Upper lobe of left lung (tissue), 6 donors: ENCODE results near the gene SFXN5. TPM values are rescaled to one million over a fixed set of nuclear protein-coding genes. Genes with fewer than 3 reads are reported as not detected.
A peak's percentile ranks its signal among the peaks of the same experiment; 100 is the strongest.

ENCODE experiments used
- ATAC-seq, 2 donors: fragments of 200-7000 bp; cut with Tn5 transposase; one replicate each; pipeline ENCODE4 v1.9.1; 2022; ENCODE audit warnings: mild to moderate bottlenecking in 2 of 2, moderate library complexity in 2 of 2; ENCODE audit not compliant: low FRiP score in 2 of 2
- DNase-seq, 2 donors: peaks; one replicate each; pipeline ENCODE4 v3.0.0-alpha.2; 2019 to 2020
- H3K27ac ChIP-seq, 4 donors: fragments of 200-600 bp; sonication (generic); one replicate each; pipeline ENCODE4 v1.5.1; 2016 to 2019
- H3K27me3 ChIP-seq, 4 donors: fragments of 200-600 bp; sonication (generic); one replicate each; pipeline ENCODE4 v1.5.1; 2017 to 2019
- H3K36me3 ChIP-seq, 4 donors: fragments of 200-600 bp; sonication (generic); one replicate each; pipeline ENCODE4 v1.5.1; 2016 to 2019
- H3K4me1 ChIP-seq, 4 donors: fragments of 200-600 bp; sonication (generic); one replicate each; pipeline ENCODE4 v1.5.1; 2018 to 2019
- H3K4me3 ChIP-seq, 4 donors: fragments of 200-600 bp; sonication (generic); one replicate each; pipeline ENCODE4 v1.5.1; 2017 to 2019; ENCODE audit warnings: mild to moderate bottlenecking in 2 of 4, moderate library complexity in 1 of 4
- H3K9me3 ChIP-seq, 4 donors: fragments of 200-600 bp; sonication (generic); one replicate each; pipeline ENCODE4 v1.5.1; 2018 to 2019
- CTCF ChIP-seq, 6 experiments: fragments of 450-650 bp in 4 of 6; fragments of 200-600 bp in 2 of 6; sonication (generic) in 2 of 6; IDR thresholded peaks; one replicate each; pipeline ENCODE4 v1.5.1; 2016 to 2019; ENCODE audit warnings: antibody characterized with exemption in 6 of 6
- EP300 ChIP-seq, 4 donors: sonication (generic); formaldehyde crosslinking; IDR thresholded peaks; one replicate each; pipeline ENCODE4 v1.5.1; 2017; ENCODE audit warnings: antibody characterized with exemption in 4 of 4, control low read depth in 2 of 4
- POLR2A ChIP-seq, 4 donors: fragments of 450-650 bp; IDR thresholded peaks; one replicate each; pipeline ENCODE4 v1.5.1; 2016 to 2017; ENCODE audit warnings: antibody characterized with exemption in 4 of 4, mild to moderate bottlenecking in 2 of 4
- POLR2AphosphoS5 ChIP-seq, 2 donors: sonication (generic); formaldehyde crosslinking; IDR thresholded peaks; one replicate each; pipeline ENCODE4 v1.5.1; 2017; ENCODE audit warnings: antibody characterized with exemption in 2 of 2
- WGBS, 2 donors: methylation state at CpG; one replicate each; pipeline ENCODE4 v1.1.5; 2017 to 2018; 5-methylcytosine and 5-hydroxymethylcytosine counted together
- total RNA-seq, 6 donors: library from RNA; depleted of rRNA in 4 of 6; stranded (reverse); fragments of >200 nt in 4 of 6; gene quantifications; one replicate each; pipeline versions ENCODE4 v1.1.0 to v1.2.1, GENCODE V29; 2016 to 2021
- donor health status: DM: no; HTN: no; CAD: no; lungs with moderate emphysema.
- donor health status: DM: no; HTN: yes; CAD: no; lungs with severe emphysema.

SFXN5 gene
- total RNA-seq, 6 donors from 2014 or later = 10.8 to 44.0 (median 13.7) TPM

- ATAC-seq = peak in 1 of 2 donors; percentile 54
- Histone ChIP-seq H3K27me3 (no peaks in the 10 kb centered on the region), H3K9me3 (no peaks in the 10 kb centered on the region), H3K4me1 (no peaks in the 10 kb centered on the region), H3K36me3 (no peaks in the 10 kb centered on the region), H3K27ac (no peak overlapping the region), H3K4me3 (no peak overlapping the region)
- DNase-seq = no peak
- no peak for TF ChIP-seq CTCF (IDR thresholded peaks at IDR 0.05)
- no peak for TF ChIP-seq POLR2AphosphoS5 (IDR thresholded peaks at IDR 0.05)
- TF ChIP-seq POLR2A (IDR thresholded peaks at IDR 0.05) = no peak
- no peak for TF ChIP-seq EP300 (IDR thresholded peaks at IDR 0.05)
- WGBS, 2 donors = 82 to 86% methylated on average over 3 of the region's 3 CpGs
These were observed 114.6 kb downstream of the SFXN5 start for GRCh38 chr2:72956936-72957335.

GRCh38 chr2:72956050-72956395 is 115.5 kb downstream of the SFXN5 start:
- no peak for TF ChIP-seq POLR2AphosphoS5 (IDR thresholded peaks at IDR 0.05)
- Histone ChIP-seq H3K27me3 (no peaks in the 10 kb centered on the region), H3K27ac (no peak overlapping the region), H3K9me3 (no peaks in the 10 kb centered on the region), H3K4me3 (no peak overlapping the region), H3K4me1 (no peaks in the 10 kb centered on the region), H3K36me3 (no peaks in the 10 kb centered on the region)
- DNase-seq = no peak
- 94 to 100% methylated on average over 1 to 2 of the region's 2 CpGs for WGBS, 2 donors
- no peak for ATAC-seq

- Histone ChIP-seq H3K9me3 (no peaks in the 10 kb centered on the region), H3K4me3 (no peak overlapping the region), H3K27ac (no peak overlapping the region), H3K36me3 (no peaks in the 10 kb centered on the region), H3K27me3 (no peaks in the 10 kb centered on the region), H3K4me1 (no peaks in the 10 kb centered on the region)
- no peak for ATAC-seq
- WGBS, 2 donors = 88 to 91% methylated on average over 20 to 24 of the region's 24 CpGs
- no peak for TF ChIP-seq CTCF (IDR thresholded peaks at IDR 0.05)
- no peak for TF ChIP-seq POLR2AphosphoS5 (IDR thresholded peaks at IDR 0.05)
- TF ChIP-seq EP300 (IDR thresholded peaks at IDR 0.05) = no peak
- no peak for TF ChIP-seq POLR2A (IDR thresholded peaks at IDR 0.05)
- peak in 1 of 2 donors; percentile 75 for DNase-seq
These were observed 116.1 kb downstream of the SFXN5 start for GRCh38 chr2:72955228-72956049.

GRCh38 chr2:72954376-72955227 is 116.9 kb downstream of the SFXN5 start:
- H3K4me1 ChIP-seq = no peaks in the 10 kb centered on the region
- H3K27ac ChIP-seq = no peak overlapping the region
- 76 to 79% methylated on average over 6 to 12 of the region's 12 CpGs for WGBS, 2 donors
- H3K9me3 ChIP-seq = no peaks in the 10 kb centered on the region
- TF ChIP-seq POLR2AphosphoS5 (IDR thresholded peaks at IDR 0.05) (no peak), CTCF (IDR thresholded peaks at IDR 0.05) (no peak), POLR2A (IDR thresholded peaks at IDR 0.05) (no peak), EP300 (IDR thresholded peaks at IDR 0.05) (no peak)
- H3K4me3 ChIP-seq = peak overlapping the region in 1 of 4 donors; percentile 10
- H3K27me3 ChIP-seq = no peaks in the 10 kb centered on the region
- DNase-seq (no peak), ATAC-seq (no peak)
- H3K36me3 ChIP-seq = no peaks in the 10 kb centered on the region

- Histone ChIP-seq H3K36me3 (no peaks in the 10 kb centered on the region), H3K4me1 (no peaks in the 10 kb centered on the region), H3K27me3 (no peaks in the 10 kb centered on the region), H3K9me3 (no peaks in the 10 kb centered on the region), H3K4me3 (peak overlapping the region in 1 of 4 donors; percentile 10), H3K27ac (no peak overlapping the region)
- 60 to 69% methylated on average over 1 to 4 of the region's 4 CpGs for WGBS, 2 donors
- ATAC-seq (no peak), DNase-seq (no peak)
- no peak for TF ChIP-seq EP300 (IDR thresholded peaks at IDR 0.05)
These were observed 117.5 kb downstream of the SFXN5 start for GRCh38 chr2:72953976-72954375.
